Measurements from ENCODE around the gene SLC22A5. TPM values are rescaled to one million over a fixed set of nuclear protein-coding genes. Genes with fewer than 3 reads are reported as not detected.

SLC22A5 gene
- total RNA-seq, 2 experiments from 2014 or later, result 0.36 to 0.88 TPM

DNA sequence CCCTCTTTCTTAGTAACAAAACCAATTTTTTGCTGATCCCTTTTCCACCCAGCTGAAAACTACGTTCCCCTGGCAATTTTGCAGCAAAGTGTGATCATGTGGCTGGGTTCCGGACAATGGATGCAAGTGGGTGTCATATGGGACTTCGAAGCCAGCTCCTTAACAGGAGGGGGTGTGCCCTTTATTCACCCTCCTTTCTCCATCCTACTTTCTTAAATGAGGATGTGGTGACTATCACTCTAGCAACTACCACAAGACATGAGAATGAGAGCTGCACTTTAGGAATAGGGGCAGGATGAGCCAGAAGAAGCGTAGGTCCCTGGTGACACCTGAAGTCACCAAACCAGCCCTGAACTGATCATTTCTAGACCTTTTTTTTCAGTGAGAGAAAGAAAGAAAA, 62.1 kb downstream of the SLC22A5 start:
- no peaks in the 10 kb centered on the region for H4K20me1 ChIP-seq (ENCODE audit: insufficient read depth, low read length)
- CTCF ChIA-PET (ENCODE audit: unreplicated experiment), result no interaction called here
- H3K27ac ChIP-seq (ENCODE audit: low read depth, low read length, poor library complexity, severe bottlenecking), result no peak overlapping the region
- no TSS peak for BruUV-seq (replicated peaks)
- intact Hi-C loops (cut with micrococcal nuclease; ENCODE audit: unreplicated experiment), result no loop called here
- H3K36me3 ChIP-seq (ENCODE audit: insufficient read depth, low read length), result peaks cover 6% of the 10 kb centered on the region; the same call in 1 of the 2 replicates
- H3K4me3 ChIP-seq (ENCODE audit: low read depth, low read length, poor library complexity, severe bottlenecking), result no peak overlapping the region
- no peaks in the 10 kb centered on the region for H3K9me2 ChIP-seq (ENCODE audit: insufficient read depth, low read length)
- H3K79me2 ChIP-seq (ENCODE audit: insufficient read depth, low read depth, low read length), result no peaks in the 10 kb centered on the region; the same call in 1 of the 2 replicates
- POLR2A ChIA-PET, result interaction anchor here (1.2 to 2.3 kb wide), 4 partner anchors 9 to 26 kb away, joined by 4 to 8 read pairs (median 4); no protein-coding TSS in a partner anchor
- no peaks in the 10 kb centered on the region for H3K9me3 ChIP-seq (ENCODE audit: low read length)
- no peak overlapping the region for H2AFZ ChIP-seq (ENCODE audit: low read length)
- H3K4me1 ChIP-seq (ENCODE audit: insufficient read depth, low read length, poor library complexity, severe bottlenecking), result peaks cover 56% of the 10 kb centered on the region
- TF ChIP-seq EZH2phosphoT487 (IDR thresholded peaks at IDR 0.05; ENCODE audit: borderline replicate concordance, low read depth, low read length) (no peak), CTCF (conservative IDR thresholded peaks at IDR 0.05; ENCODE audit: low read length) (no peak)
- DNase-seq (ENCODE audit: low spot score), result no peak
- H3K4me2 ChIP-seq (ENCODE audit: low read length), result no peak overlapping the region

DNA sequence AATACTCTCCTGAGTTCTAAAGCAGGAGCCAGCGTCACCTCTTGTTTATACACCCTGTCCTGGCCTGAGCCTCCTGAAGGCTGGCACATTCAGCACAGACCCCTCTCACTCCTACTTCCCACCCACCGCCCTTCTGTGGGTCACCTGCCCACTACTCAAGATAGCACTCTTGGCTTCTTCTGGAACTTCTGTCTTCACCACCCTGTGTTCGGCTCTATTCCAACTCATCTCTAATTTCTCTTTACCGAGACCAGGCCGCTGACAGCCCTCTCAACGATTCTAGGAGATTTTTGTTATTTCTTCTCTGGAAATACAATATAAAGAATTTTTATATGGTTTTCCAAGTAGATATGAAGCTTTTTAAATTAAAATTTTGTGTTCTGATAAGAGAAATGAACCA, 63.6 kb downstream of the SLC22A5 start:
- POLR2A ChIA-PET, result interaction anchor here (2.3 kb wide), 1 partner anchor 24 kb away, joined by 8 read pairs; no protein-coding TSS in a partner anchor
- H3K9me3 ChIP-seq (ENCODE audit: low read length), result no peaks in the 10 kb centered on the region
- H3K4me3 ChIP-seq (ENCODE audit: low read depth, low read length, poor library complexity, severe bottlenecking), result no peak overlapping the region
- TF ChIP-seq CTCF (conservative IDR thresholded peaks at IDR 0.05; ENCODE audit: low read length) (no peak), EZH2phosphoT487 (IDR thresholded peaks at IDR 0.05; ENCODE audit: borderline replicate concordance, low read depth, low read length) (no peak)
- DNase-seq (ENCODE audit: low spot score), result no peak
- CTCF ChIA-PET (ENCODE audit: unreplicated experiment), result no interaction called here
- H2AFZ ChIP-seq (ENCODE audit: low read length), result no peak overlapping the region
- H3K9me2 ChIP-seq (ENCODE audit: insufficient read depth, low read length), result no peaks in the 10 kb centered on the region
- H3K4me1 ChIP-seq (ENCODE audit: insufficient read depth, low read length, poor library complexity, severe bottlenecking), result peaks cover 56% of the 10 kb centered on the region
- H4K20me1 ChIP-seq (ENCODE audit: insufficient read depth, low read length), result no peaks in the 10 kb centered on the region
- BruUV-seq (replicated peaks), result no TSS peak
- H3K27ac ChIP-seq (ENCODE audit: low read depth, low read length, poor library complexity, severe bottlenecking), result no peak overlapping the region
- H3K36me3 ChIP-seq (ENCODE audit: insufficient read depth, low read length), result peaks cover 6% of the 10 kb centered on the region; the same call in 1 of the 2 replicates
- intact Hi-C loops (cut with micrococcal nuclease; ENCODE audit: unreplicated experiment), result no loop called here
- H3K79me2 ChIP-seq (ENCODE audit: insufficient read depth, low read depth, low read length), result no peaks in the 10 kb centered on the region
- H3K4me2 ChIP-seq (ENCODE audit: low read length), result no peak overlapping the region

DNA sequence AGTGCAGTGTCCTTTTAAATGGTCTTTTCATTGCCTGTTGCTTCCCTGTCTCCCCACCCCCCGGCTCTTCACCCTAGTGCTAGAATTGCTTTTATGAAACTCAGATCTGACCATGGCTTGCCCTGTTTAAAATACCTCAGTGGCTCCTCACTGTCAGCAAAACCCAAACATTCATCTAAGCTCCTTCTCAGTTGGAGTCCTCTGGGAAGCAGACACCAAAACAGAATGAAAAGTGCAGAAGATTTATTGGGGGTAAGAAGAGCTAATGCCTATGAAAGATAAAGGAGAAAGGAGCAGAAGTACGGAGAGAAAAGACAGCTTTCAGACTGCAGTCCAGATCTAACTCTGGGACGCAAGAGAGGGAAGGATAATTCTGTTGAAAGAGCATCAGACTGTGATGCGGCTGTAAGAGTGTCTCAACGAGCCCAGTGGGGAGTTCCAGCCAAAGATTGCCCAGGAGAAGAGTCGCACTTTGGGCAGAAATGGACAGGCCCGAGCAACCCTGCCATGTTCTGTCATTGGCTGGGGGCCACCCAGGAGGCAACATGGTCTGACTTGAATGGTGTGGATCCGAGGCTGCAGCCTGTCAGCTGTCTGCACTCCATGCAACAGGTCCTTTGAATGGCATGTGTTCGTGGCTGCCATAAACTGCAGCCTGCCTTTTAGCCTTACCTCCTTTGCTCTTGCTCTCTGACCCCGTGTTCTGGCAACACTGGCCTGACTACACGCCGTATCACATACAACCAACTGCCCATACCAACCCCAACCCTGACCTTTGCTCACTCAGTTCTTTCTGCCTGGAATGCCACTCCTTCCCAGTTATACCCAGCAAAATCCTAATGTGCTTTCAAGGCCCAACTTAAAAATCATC, 65.1 kb downstream of the SLC22A5 start:
- Histone ChIP-seq H4K20me1 (ENCODE audit: insufficient read depth, low read length) (no peaks in the 10 kb centered on the region), H3K4me3 (ENCODE audit: low read depth, low read length, poor library complexity, severe bottlenecking) (no peak overlapping the region), H3K9me3 (ENCODE audit: low read length) (no peaks in the 10 kb centered on the region), H3K9me2 (ENCODE audit: insufficient read depth, low read length) (no peaks in the 10 kb centered on the region), H3K4me2 (ENCODE audit: low read length) (no peak overlapping the region), H2AFZ (ENCODE audit: low read length) (no peak overlapping the region), H3K27ac (ENCODE audit: low read depth, low read length, poor library complexity, severe bottlenecking) (no peak overlapping the region), H3K36me3 (ENCODE audit: insufficient read depth, low read length) (peaks cover 6% of the 10 kb centered on the region; the same call in 1 of the 2 replicates), H3K4me1 (ENCODE audit: insufficient read depth, low read length, poor library complexity, severe bottlenecking) (peaks cover 53% of the 10 kb centered on the region), H3K79me2 (ENCODE audit: insufficient read depth, low read depth, low read length) (no peaks in the 10 kb centered on the region)
- POLR2A ChIA-PET, result no interaction called here
- BruUV-seq (replicated peaks), result no TSS peak
- CTCF ChIA-PET (ENCODE audit: unreplicated experiment), result no interaction called here
- no peak for DNase-seq (ENCODE audit: low spot score)
- TF ChIP-seq EZH2phosphoT487 (IDR thresholded peaks at IDR 0.05; ENCODE audit: borderline replicate concordance, low read depth, low read length) (no peak), CTCF (conservative IDR thresholded peaks at IDR 0.05; ENCODE audit: low read length) (no peak)
- intact Hi-C loops (cut with micrococcal nuclease; ENCODE audit: unreplicated experiment), result no loop called here

All from OCI-LY7 (cell line).